ENCODE data around the gene UBXN11.
"Not testable (repeated sequence)": the region's sequence is repeated elsewhere in the genome, so short reads cannot be mapped to it uniquely, and the experiment has no call there.

Gene UBXN11

GRCh38 chr1:26336477-26337205 is 30.2 kb upstream of the UBXN11 start:
- DNase-seq, result peak; percentile 93

GRCh38 chr1:26335774-26336476 is 29.5 kb upstream of the UBXN11 start:
- peak; percentile 40 for DNase-seq

GRCh38 chr1:26333312-26333711 is 26.9 kb upstream of the UBXN11 start:
- DNase-seq, result not testable (repeated sequence)

- no peak for DNase-seq
Observed at GRCh38 chr1:26330276-26330675, 23.8 kb upstream of the UBXN11 start.

- DNase-seq, result not testable (repeated sequence)
Observed at GRCh38 chr1:26329380-26329779, 22.9 kb upstream of the UBXN11 start.

- peak; percentile 9 for DNase-seq
Observed at GRCh38 chr1:26328597-26328996, 22.2 kb upstream of the UBXN11 start.

GRCh38 chr1:26327956-26328362 is 21.5 kb upstream of the UBXN11 start:
- peak; percentile 87 for DNase-seq

GRCh38 chr1:26324550-26324949 is 18.1 kb upstream of the UBXN11 start:
- no peak for DNase-seq

GRCh38 chr1:26323382-26323781 is 16.9 kb upstream of the UBXN11 start:
- no peak for DNase-seq

GRCh38 chr1:26322042-26322331 is 15.6 kb upstream of the UBXN11 start:
- no peak for DNase-seq

GRCh38 chr1:26321315-26322041 is 15.0 kb upstream of the UBXN11 start:
- peak; percentile 55 for DNase-seq

- DNase-seq, result no peak
Observed at GRCh38 chr1:26320896-26321295, 14.5 kb upstream of the UBXN11 start.

GRCh38 chr1:26318338-26319064 is 12.1 kb upstream of the UBXN11 start:
- DNase-seq, result no peak

GRCh38 chr1:26317612-26318337 is 11.3 kb upstream of the UBXN11 start, which contains the start of gene CD52:
CD52 (plus strand) TSS chr1:26317958; CDS start chr1:26318018, 60 bp downstream.
- no peak for DNase-seq

- DNase-seq, result no peak
Observed at GRCh38 chr1:26317146-26317545, 10.7 kb upstream of the UBXN11 start.

GRCh38 chr1:26315874-26316850 is 9.7 kb upstream of the UBXN11 start:
- no peak for DNase-seq

GRCh38 chr1:26314501-26314900 is 8.1 kb upstream of the UBXN11 start:
- no peak for DNase-seq

GRCh38 chr1:26307966-26308899 is 1.8 kb upstream of the UBXN11 start:
- not testable (repeated sequence) for DNase-seq

- no peak for DNase-seq
Observed at GRCh38 chr1:26307363-26307781, 936 bp upstream of the UBXN11 start.

Data from NCI-H345 (cell line).